ENCODE data around the gene FHOD3. TPM values are rescaled to one million over a fixed set of nuclear protein-coding genes. Genes with fewer than 3 reads are reported as not detected.

Gene FHOD3
- total and polyA plus RNA-seq, 2 of the 4 experiments (the other 2 are of a cell fraction), result 14.6 to 16.0 TPM

DNA sequence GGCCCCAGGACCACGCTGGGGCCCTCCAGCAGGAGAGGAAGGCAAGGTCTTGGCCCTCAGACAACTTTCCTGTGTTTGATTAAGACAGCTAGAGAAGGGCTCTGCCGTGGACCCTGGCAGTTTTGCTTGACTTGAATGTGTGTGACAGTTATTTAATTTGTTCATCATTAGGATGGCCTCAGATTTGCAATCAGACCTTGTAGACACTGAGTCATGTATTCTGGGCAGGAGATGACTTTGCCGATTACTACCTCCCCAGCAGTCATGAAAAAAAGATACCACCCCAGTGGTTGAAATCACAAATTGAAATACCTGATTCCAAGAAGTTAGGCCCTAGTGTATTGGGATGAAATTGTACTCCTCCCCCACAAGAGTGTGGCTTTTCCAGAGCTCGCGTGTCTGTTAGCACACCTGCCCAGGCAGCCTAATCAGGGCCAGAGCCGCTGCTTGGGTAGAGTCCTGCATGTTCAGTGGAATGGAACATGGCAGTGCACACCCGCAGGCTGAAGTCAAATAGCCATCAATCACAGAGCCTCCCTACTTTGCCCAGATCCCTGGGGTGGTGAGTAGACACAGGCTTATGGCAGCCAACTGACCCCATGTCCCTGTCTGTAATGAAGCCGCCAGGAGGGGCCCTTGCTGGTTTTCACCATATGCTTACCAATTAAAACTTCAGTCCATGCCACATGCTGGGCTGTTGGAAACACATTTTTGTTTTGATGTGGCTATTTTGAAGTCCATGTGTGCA, 408.8 kb downstream of the FHOD3 start:
- Histone ChIP-seq H4K20me1 (ENCODE audit: insufficient read depth, low read length) (no peaks in the 10 kb centered on the region; the same call in 1 of the 2 replicates), H3K4me2 (ENCODE audit: low read depth, low read length) (no peak overlapping the region), H2AK9ac (replicated peaks; ENCODE audit: low read depth, low read length, poor library complexity) (peak overlapping the region; percentile 57), H3K9me1 (ENCODE audit: insufficient read depth, low read length) (peaks cover 18% of the 10 kb centered on the region), H3K27me3 (ENCODE audit: control insufficient read depth, insufficient read depth, low read length) (no peaks in the 10 kb centered on the region), H3K4me1 (ENCODE audit: control insufficient read depth, insufficient read depth, low read length) (peaks cover 10% of the 10 kb centered on the region), H2BK20ac (ENCODE audit: low read depth, low read length) (no peak overlapping the region), H2BK5ac (ENCODE audit: low read depth, low read length, poor library complexity, severe bottlenecking) (no peak overlapping the region), H3K9ac (ENCODE audit: low read depth, low read length) (no peak overlapping the region), H3K4ac (ENCODE audit: low read depth, low read length) (peak overlapping the region; percentile 3; the same call in 1 of the 2 replicates), H3K4me3 (ENCODE audit: insufficient read depth, low read depth, low read length) (no peak overlapping the region), H3K18ac (ENCODE audit: low read depth, low read length) (no peak overlapping the region), H3K14ac (replicated peaks; ENCODE audit: low read depth, low read length) (peak overlapping the region; percentile 45; the same call in 1 of the 2 replicates), H4K91ac (ENCODE audit: insufficient read depth, low read depth, low read length) (peak overlapping the region; percentile 23; the same call in 1 of the 2 replicates), H2BK15ac (ENCODE audit: low read depth, low read length) (no peak overlapping the region), H2BK120ac (ENCODE audit: low read depth, low read length) (no peak overlapping the region), H2AFZ (replicated peaks; ENCODE audit: low read length, poor library complexity) (peak overlapping the region; percentile 9), H3K27ac (ENCODE audit: insufficient read depth, low read length) (no peak overlapping the region), H3K79me1 (ENCODE audit: low read depth in 1 of 2, low read length in 2 of 2) (peaks cover 13 to 56% of the 10 kb centered on the region in 2 experiments; a peak in 3 of 4 replicates), H4K5ac (ENCODE audit: low read depth, low read length) (no peak overlapping the region), H3K23ac (ENCODE audit: low read depth, low read length) (no peak overlapping the region; the same call in 1 of the 2 replicates), H3K56ac (ENCODE audit: extremely low read depth, insufficient read depth, low read length) (no peak overlapping the region), H4K8ac (ENCODE audit: low read depth in 2 of 2, low read length in 2 of 2) (peak overlapping the region in 1 of 2 experiments; percentile 32; a peak in 1 of 4 replicates), H3K9me3 (ENCODE audit: control insufficient read depth, insufficient read depth, low read length) (no peaks in the 10 kb centered on the region), H2AK5ac (ENCODE audit: low read depth, low read length) (peak overlapping the region; percentile 4; the same call in 1 of the 2 replicates), H3K36me3 (ENCODE audit: control insufficient read depth, insufficient read depth, low read length) (no peaks in the 10 kb centered on the region)
- peak; percentile 16; the same call in 1 of the 2 replicates for ATAC-seq (ENCODE audit: low read depth)
- CTCF ChIA-PET, result interaction anchor here (0.6 to 0.8 kb wide), 2 partner anchors 18 to 135 kb away, joined by 3 read pairs; no protein-coding TSS in a partner anchor
- in situ Hi-C loops (cut with MboI; ENCODE audit: low sequenced_read_pairs), result no loop called here
- no CpG with 5 or more reads among the region's 8 CpGs for WGBS, 2 experiments (ENCODE audit: extremely low coverage in 2 of 2, insufficient read length in 1 of 2)
- peak; percentile 29 for DNase-seq
- TF ChIP-seq MAFK (IDR thresholded peaks at IDR 0.05; ENCODE audit: low read depth, low read length) (no peak), CEBPB (IDR thresholded peaks at IDR 0.05; ENCODE audit: low read depth, low read length) (0 out of 2 replicates have a peak, but pooled peaks have one; percentile 41), FOS (IDR thresholded peaks at IDR 0.05; ENCODE audit: low read depth, low read length) (0 out of 2 replicates have a peak, but pooled peaks have one; percentile 3)
- intact Hi-C loops (cut with micrococcal nuclease), result no loop called here
- dilution Hi-C loops (cut with HindIII; ENCODE audit: low sequenced_read_pairs, unreplicated experiment), result no loop called here
- POLR2A ChIA-PET (ENCODE audit: unreplicated experiment), result no interaction called here
- no TSS peak for BruUV-seq (replicated peaks)

Data from IMR-90 (cell line).